K562 (cell line): ENCODE measurements around the gene CALML3. TPM values are rescaled to one million over a fixed set of nuclear protein-coding genes. Genes with fewer than 3 reads are reported as not detected.

Source experiments
- ARID3B ChIP-seq: fragments of 250-450 bp; sonication (Bioruptor Pico); IDR thresholded peaks from 2 replicates; pipeline ENCODE4 v1.4.0; 2020; ENCODE audit warnings: borderline replicate concordance
- GABPA ChIP-seq: fragments of 200-800 bp; sonication (Bioruptor generic); conservative IDR thresholded peaks from 2 replicates; pipeline ENCODE4 v1.6.1; 2016; ENCODE audit warnings: low read depth, missing genetic modification characterization, missing compliant biosample characterization
- HNRNPLL ChIP-seq: fragments of 200-400 bp; formaldehyde crosslinking; IDR thresholded peaks from 2 replicates; pipeline ENCODE4 v1.6.1; 2017; ENCODE audit warnings: low read length, low read depth, mild to moderate bottlenecking; ENCODE audit not compliant: poor library complexity, severe bottlenecking
- MAFK ChIP-seq: IDR thresholded peaks from 2 replicates; pipeline ENCODE4 v1.6.1; 2011; ENCODE audit warnings: low read length, improper control_type of control experiment
- MGA ChIP-seq: fragments of 450-650 bp; IDR thresholded peaks from 2 replicates; pipeline ENCODE4 v1.6.1; 2016; ENCODE audit warnings: mild to moderate bottlenecking, moderate library complexity
- ZNF644 ChIP-seq: fragments of 200-800 bp; sonication (Bioruptor generic); IDR thresholded peaks from 2 replicates; pipeline ENCODE4 v1.6.1; 2016; ENCODE audit warnings: low read depth, missing genetic modification characterization, missing compliant biosample characterization
- polyA plus RNA-seq, 8 experiments: library from polyadenylated mRNA; depleted of rRNA in 4 of 8; stranded (reverse) in 5 of 8; unstranded in 3 of 8; fragments of >200 nt; fragmentation: Nextera tagmentation in 2 of 8; fragmentation: Illumina TruSeq in 1 of 8; extraction: Ambion mirVana in 2 of 8; extraction: Trizol in 1 of 8; gene quantifications; 2 replicates each; pipeline versions ENCODE4 v1.2.1 to v1.2.3, GENCODE V29; 2011 to 2014; ENCODE audit warnings: inconsistent platforms in 1 of 8, missing spikeins in 1 of 8
- total RNA-seq, 7 experiments: library from RNA; depleted of rRNA in 6 of 7; stranded (reverse); fragments of >200 nt in 6 of 7; fragmentation: Illumina TruSeq in 2 of 7; extraction: Trizol in 2 of 7; gene quantifications; 2 replicates each; pipeline versions ENCODE4 v1.2.1 to v1.2.3, GENCODE V29; 2011 to 2021; ENCODE audit warnings: low replicate concordance in 1 of 7

Gene CALML3
- total and polyA plus RNA-seq, 9 of the 15 experiments (the other 6 are each of a cell fraction or from before 2014, with no cell fraction given) = not detected

DNA sequence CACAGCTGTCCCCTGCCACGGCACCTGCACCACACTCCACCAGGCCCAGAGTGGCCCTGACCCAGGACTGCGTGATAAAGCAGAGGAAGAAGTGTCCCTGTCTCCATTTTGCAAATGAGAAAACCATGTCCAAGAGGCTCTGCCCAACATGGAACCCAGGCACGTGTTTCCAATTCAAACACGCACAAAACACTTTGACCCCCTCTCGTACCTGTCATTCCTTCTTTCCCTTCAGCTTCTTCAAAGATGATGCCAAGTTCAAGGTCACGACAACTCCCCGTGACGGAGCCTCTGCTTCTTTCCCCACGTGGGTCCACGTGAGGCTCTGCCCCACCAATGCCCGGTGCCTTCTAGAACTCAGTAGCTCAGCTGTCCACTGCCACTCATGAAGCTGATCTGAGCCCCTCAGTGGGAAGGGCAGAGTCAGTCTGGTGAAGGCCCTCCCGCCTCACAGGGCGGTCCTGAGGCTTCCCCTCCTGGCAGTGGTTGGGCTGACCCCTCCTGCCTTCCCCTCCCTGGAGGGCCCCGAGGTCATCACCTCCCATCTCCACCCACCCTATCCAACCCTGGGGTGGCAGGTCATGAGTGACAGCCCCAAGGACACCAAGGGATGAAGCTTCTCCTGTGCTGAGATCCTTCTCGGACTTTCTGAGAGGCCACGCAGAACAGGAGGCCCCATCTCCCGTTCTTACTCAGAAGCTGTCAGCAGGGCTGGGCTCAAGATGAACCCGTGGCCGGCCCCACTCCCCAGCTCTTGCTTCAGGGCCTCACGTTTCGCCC is 44.4 kb upstream of the CALML3 start (continued):
- TF ChIP-seq MGA (peak; percentile 83), MAFK (no peak), GABPA (no peak), HNRNPLL (peak; percentile 20), ZNF644 (tag) (peak; percentile 29; the same call in 1 of the 2 replicates), ARID3B (CRISPR knock-in tag) (no peak)
